Thyroid gland (tissue), 4 donors: Measurements from ENCODE around the gene BNC1.

ENCODE experiments used
- CTCF ChIP-seq, 6 experiments: fragments of 200-600 bp in 3 of 6; fragments of 450-650 bp in 3 of 6; sonication (generic) in 3 of 6; IDR thresholded peaks; one replicate each; pipeline ENCODE4 v1.5.1; 2016 to 2019; ENCODE audit warnings: antibody characterized with exemption in 6 of 6, mild to moderate bottlenecking in 2 of 6, inconsistent platforms in 1 of 6, moderate library complexity in 1 of 6
- POLR2A ChIP-seq, 2 donors: fragments of 450-650 bp; IDR thresholded peaks; one replicate each; pipeline ENCODE4 v1.6.1; 2017; ENCODE audit warnings: antibody characterized with exemption in 2 of 2, mild to moderate bottlenecking in 2 of 2, moderate library complexity in 1 of 2

DNA sequence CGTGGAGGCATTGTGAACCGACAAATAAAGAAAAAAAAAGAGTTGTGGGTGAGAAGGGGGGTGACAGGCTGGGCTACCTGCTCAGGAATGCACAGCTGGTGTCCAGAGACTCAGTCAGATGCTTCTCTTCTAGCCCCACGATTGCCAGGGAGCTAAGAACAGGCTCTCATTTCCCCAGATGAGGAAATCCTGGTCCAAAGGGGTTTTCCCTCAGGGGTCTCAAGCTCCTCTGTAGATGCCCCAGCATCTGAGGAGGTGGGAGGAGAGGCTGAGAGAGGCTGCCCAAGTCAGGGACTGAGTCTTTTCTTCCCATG lies 35.5 kb downstream of the BNC1 start:
- no peak for TF ChIP-seq CTCF (IDR thresholded peaks at IDR 0.05)
- TF ChIP-seq POLR2A (IDR thresholded peaks at IDR 0.05): no peak
